GM12874 (cell line): ENCODE results near the gene KIF12.

ENCODE experiments used
- CTCF ChIP-seq: IDR thresholded peaks from 2 replicates; pipeline ENCODE4 v1.5.1; 2011; ENCODE audit warnings: low read depth, mild to moderate bottlenecking, control low read depth, low read length, moderate library complexity; ENCODE audit not compliant: insufficient read depth

Gene KIF12

GRCh38 chr9:114054191-114054690 is 44.9 kb downstream of the KIF12 start:
- TF ChIP-seq CTCF: no peak

- TF ChIP-seq CTCF: no peak
Measured at GRCh38 chr9:114053246-114054005, 45.7 kb downstream of the KIF12 start.

- no peak for TF ChIP-seq CTCF
Measured at GRCh38 chr9:114051706-114052105, 47.4 kb downstream of the KIF12 start.

- no peak for TF ChIP-seq CTCF
Measured at GRCh38 chr9:114051281-114051680, 47.8 kb downstream of the KIF12 start.

- TF ChIP-seq CTCF: no peak
Measured at GRCh38 chr9:114050646-114051045, 48.4 kb downstream of the KIF12 start.

GRCh38 chr9:114050226-114050568 is 48.9 kb downstream of the KIF12 start:
- no peak for TF ChIP-seq CTCF

- no peak for TF ChIP-seq CTCF
Measured at GRCh38 chr9:114049441-114050225, 49.5 kb downstream of the KIF12 start.
